Keratinocyte (primary cell): Measurements from ENCODE around the gene FAN1.

Source experiments
- EZH2 ChIP-seq: IDR thresholded peaks from one replicate; pipeline ENCODE4 v1.6.1; 2012; ENCODE audit warnings: inconsistent platforms, mild to moderate bottlenecking, low read length, moderate library complexity
- TF ChIP-seq, protein P1 (sequence below), 3 experiments: IDR thresholded peaks in 1 of 3; conservative IDR thresholded peaks in 1 of 3; optimal IDR thresholded peaks in 1 of 3; 2 replicates in 2 of 3; 3 replicates in 1 of 3; pipeline versions ENCODE3 to v1.5.1; 2011; ENCODE audit warnings: low read length in 3 of 3, mild to moderate bottlenecking in 3 of 3, moderate library complexity in 2 of 3, control low read depth in 1 of 3, inconsistent platforms in 1 of 3; ENCODE audit not compliant: insufficient read depth in 2 of 3; ENCODE audit errors: extremely low read depth in 1 of 3

DNA sequence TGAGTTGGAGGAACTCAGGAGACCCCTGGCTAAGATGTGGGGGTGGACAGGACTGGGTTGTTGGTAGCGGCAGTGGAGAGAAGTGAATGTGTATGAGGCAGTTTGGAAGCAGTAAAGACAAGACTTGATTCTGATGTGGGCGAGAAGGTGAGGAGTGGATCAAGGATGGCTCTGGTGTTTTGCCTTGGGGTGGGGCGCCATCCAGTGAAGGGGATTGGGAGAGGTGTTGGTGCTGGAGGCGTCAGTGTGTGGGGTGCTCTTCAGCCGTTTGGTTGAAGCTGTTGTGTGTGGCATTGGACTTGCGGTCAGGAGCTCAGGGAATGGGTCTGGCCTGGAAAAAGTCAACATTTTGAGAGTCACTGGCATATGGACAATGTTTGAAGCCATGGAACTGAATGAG lies 13.3 kb downstream of the FAN1 start:
- TF ChIP-seq, protein P1, sequence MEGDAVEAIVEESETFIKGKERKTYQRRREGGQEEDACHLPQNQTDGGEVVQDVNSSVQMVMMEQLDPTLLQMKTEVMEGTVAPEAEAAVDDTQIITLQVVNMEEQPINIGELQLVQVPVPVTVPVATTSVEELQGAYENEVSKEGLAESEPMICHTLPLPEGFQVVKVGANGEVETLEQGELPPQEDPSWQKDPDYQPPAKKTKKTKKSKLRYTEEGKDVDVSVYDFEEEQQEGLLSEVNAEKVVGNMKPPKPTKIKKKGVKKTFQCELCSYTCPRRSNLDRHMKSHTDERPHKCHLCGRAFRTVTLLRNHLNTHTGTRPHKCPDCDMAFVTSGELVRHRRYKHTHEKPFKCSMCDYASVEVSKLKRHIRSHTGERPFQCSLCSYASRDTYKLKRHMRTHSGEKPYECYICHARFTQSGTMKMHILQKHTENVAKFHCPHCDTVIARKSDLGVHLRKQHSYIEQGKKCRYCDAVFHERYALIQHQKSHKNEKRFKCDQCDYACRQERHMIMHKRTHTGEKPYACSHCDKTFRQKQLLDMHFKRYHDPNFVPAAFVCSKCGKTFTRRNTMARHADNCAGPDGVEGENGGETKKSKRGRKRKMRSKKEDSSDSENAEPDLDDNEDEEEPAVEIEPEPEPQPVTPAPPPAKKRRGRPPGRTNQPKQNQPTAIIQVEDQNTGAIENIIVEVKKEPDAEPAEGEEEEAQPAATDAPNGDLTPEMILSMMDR (optimal IDR thresholded peaks at IDR 0.05 in 1 of 3, IDR thresholded peaks at IDR 0.05 in 1 of 3, conservative IDR thresholded peaks at IDR 0.05 in 1 of 3; ENCODE audit: extremely low read depth in 1 of 3, insufficient read depth in 2 of 3, low read length in 3 of 3), result no peak
- no peak for TF ChIP-seq EZH2
